Kidney (tissue), 14 donors: Measurements from ENCODE around the gene DLG2. TPM values are rescaled to one million over a fixed set of nuclear protein-coding genes. Genes with fewer than 3 reads are reported as not detected.

Source experiments
- DNase-seq, 5 donors: peaks; one replicate each; pipeline ENCODE4 v3.0.0-alpha.2; 2013 to 2020
- FAIRE-seq: peaks from 2 replicates; lab custom pipeline; 2012; peaks lifted over from hg19 to GRCh38; lab: Jason Lieb, UNC
- H3K27ac ChIP-seq, 2 donors: one replicate each; pipeline ENCODE4 v1.7.0; 2013; ENCODE audit warnings: low read depth in 2 of 2, low read length in 2 of 2, inconsistent platforms in 1 of 2
- H3K27me3 ChIP-seq: one replicate; pipeline ENCODE4 v1.7.1; 2013; ENCODE audit warnings: low read length, inconsistent platforms; ENCODE audit not compliant: control insufficient read depth, insufficient read depth
- H3K36me3 ChIP-seq, 3 donors: one replicate each; pipeline versions ENCODE4 v1.7.0 to v1.7.1; 2013; ENCODE audit warnings: low read length in 3 of 3, control low read depth in 1 of 3, inconsistent platforms in 1 of 3; ENCODE audit not compliant: insufficient read depth in 3 of 3, control insufficient read depth in 2 of 3
- H3K4me1 ChIP-seq, 3 donors: one replicate each; pipeline versions ENCODE4 v1.7.0 to v1.7.1; 2013; ENCODE audit warnings: low read length in 3 of 3, inconsistent platforms in 1 of 3, low read depth in 1 of 3; ENCODE audit not compliant: control insufficient read depth in 2 of 3, insufficient read depth in 2 of 3
- H3K4me3 ChIP-seq, 3 donors: one replicate each; pipeline versions ENCODE4 v1.7.0 to v1.8.1; 2013; ENCODE audit warnings: low read length in 3 of 3, control low read depth in 1 of 3, inconsistent platforms in 1 of 3
- H3K9ac ChIP-seq, 3 donors: one replicate each; pipeline versions ENCODE4 v1.7.0 to v1.7.1; 2013; ENCODE audit warnings: low read length in 3 of 3, control low read depth in 1 of 3, inconsistent platforms in 1 of 3
- H3K9me3 ChIP-seq, 3 donors: one replicate each; pipeline versions ENCODE4 v1.7.0 to v1.7.1; 2013; ENCODE audit warnings: low read length in 3 of 3, control low read depth in 1 of 3, inconsistent platforms in 1 of 3; ENCODE audit not compliant: control insufficient read depth in 2 of 3, insufficient read depth in 1 of 3
- intact Hi-C: fragments of 100-400 bp; cut with DNase I; formaldehyde crosslinking; loops from one replicate; pipeline ENCODE4 v1.11.1; 2022
- polyA plus RNA-seq: library from polyadenylated mRNA; stranded (reverse); fragments of 350-450 nt; fragmentation: Illumina TruSeq; extraction: RNeasy Lipid Tissue Mini Kit (QIAGEN cat#74804); gene quantifications from one replicate; pipeline ENCODE4 v1.2.3, GENCODE V29; 2014; ENCODE audit warnings: low read depth, low replicate concordance; ENCODE audit not compliant: insufficient read depth
- total RNA-seq: library from RNA; stranded (reverse); fragmentation: NEBNext Ultra II Directional; extraction: Animal tissue kit (Norgen Biotek cat#: 25700); gene quantifications from one replicate; pipeline ENCODE4 v1.2.1, GENCODE V29; 2021
- TF ChIP-seq, protein P1 (sequence below): IDR thresholded peaks from 3 replicates; pipeline ENCODE4 v1.5.1; 2012; ENCODE audit warnings: mild to moderate bottlenecking, moderate library complexity, borderline replicate concordance; ENCODE audit not compliant: insufficient read depth; ENCODE audit errors: extremely low read depth
- donor health status: control.
- donor health status: control.
- donor health status: control.
- donor health status: control.
- donor health status: control.
- donor health status: DM: yes; HTN: yes; CAD: no.
- donor health status: Normal renal cell carcinoma (clear cell type).

The DLG2 gene
- total and polyA plus RNA-seq, 2 donors from 2014 or later = 2.9 to 7.2 TPM

DNA sequence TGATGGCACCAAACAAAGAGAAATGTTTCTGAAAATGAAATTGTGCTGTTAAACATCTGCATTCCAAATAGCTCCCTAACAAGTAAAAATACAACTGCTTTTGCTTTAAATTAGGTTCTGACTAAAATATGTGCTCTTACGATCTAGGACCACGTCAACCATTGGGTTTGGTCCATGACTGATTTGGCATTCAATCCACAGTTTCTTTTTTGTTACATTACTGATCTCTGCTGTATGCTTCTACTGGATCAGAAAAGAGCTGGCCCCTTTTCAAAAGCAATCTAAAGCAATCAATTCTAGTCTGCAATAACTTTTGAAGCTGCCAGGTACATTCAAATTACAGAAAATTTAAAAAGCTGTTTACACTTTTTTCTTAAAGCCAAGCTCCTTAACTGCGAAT lies 1293.9 kb downstream of the DLG2 start:
- FAIRE-seq (no peak), DNase-seq (no peak)
- no peaks in the 10 kb centered on the region for H3K27me3 ChIP-seq
- H3K9ac ChIP-seq = no peak overlapping the region
- no peaks in the 10 kb centered on the region for H3K36me3 ChIP-seq
- H3K4me1 ChIP-seq = no peaks in the 10 kb centered on the region
- no peak overlapping the region for H3K27ac ChIP-seq
- H3K9me3 ChIP-seq = no peaks in the 10 kb centered on the region
- intact Hi-C loops = no loop called here
- TF ChIP-seq, protein P1, sequence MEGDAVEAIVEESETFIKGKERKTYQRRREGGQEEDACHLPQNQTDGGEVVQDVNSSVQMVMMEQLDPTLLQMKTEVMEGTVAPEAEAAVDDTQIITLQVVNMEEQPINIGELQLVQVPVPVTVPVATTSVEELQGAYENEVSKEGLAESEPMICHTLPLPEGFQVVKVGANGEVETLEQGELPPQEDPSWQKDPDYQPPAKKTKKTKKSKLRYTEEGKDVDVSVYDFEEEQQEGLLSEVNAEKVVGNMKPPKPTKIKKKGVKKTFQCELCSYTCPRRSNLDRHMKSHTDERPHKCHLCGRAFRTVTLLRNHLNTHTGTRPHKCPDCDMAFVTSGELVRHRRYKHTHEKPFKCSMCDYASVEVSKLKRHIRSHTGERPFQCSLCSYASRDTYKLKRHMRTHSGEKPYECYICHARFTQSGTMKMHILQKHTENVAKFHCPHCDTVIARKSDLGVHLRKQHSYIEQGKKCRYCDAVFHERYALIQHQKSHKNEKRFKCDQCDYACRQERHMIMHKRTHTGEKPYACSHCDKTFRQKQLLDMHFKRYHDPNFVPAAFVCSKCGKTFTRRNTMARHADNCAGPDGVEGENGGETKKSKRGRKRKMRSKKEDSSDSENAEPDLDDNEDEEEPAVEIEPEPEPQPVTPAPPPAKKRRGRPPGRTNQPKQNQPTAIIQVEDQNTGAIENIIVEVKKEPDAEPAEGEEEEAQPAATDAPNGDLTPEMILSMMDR = no peak
- no peak overlapping the region for H3K4me3 ChIP-seq

DNA sequence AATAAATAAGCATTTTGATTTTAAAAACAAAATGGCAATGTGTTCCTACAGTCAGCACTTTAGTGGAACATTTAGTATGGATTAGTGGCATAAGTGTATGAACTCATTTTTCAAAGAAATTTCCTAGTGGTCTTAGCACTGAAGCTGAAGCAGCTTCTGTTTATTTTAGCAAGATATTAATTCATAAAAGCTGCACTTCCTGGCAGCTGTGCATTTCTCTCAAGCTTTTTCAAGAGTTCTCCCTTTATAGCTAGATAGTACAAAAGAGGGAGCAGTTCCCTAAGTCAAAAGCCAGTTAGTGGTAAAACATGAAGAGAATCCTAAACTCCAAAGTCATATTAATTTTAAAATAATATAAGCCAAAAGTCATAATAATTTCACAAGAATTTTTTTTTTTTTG lies 1304.9 kb downstream of the DLG2 start:
- H3K27ac ChIP-seq = no peak overlapping the region
- no peaks in the 10 kb centered on the region for H3K27me3 ChIP-seq
- no peaks in the 10 kb centered on the region for H3K4me1 ChIP-seq
- intact Hi-C loops = no loop called here
- no peak overlapping the region for H3K9ac ChIP-seq
- FAIRE-seq (no peak), DNase-seq (peak in 1 of 5 donors; percentile 1)
- H3K9me3 ChIP-seq = peaks cover 0 to 4% (median 0%) of the 10 kb centered on the region in 3 donors
- no peaks in the 10 kb centered on the region for H3K36me3 ChIP-seq
- TF ChIP-seq, protein P1 = no peak
- H3K4me3 ChIP-seq = no peak overlapping the region

DNA sequence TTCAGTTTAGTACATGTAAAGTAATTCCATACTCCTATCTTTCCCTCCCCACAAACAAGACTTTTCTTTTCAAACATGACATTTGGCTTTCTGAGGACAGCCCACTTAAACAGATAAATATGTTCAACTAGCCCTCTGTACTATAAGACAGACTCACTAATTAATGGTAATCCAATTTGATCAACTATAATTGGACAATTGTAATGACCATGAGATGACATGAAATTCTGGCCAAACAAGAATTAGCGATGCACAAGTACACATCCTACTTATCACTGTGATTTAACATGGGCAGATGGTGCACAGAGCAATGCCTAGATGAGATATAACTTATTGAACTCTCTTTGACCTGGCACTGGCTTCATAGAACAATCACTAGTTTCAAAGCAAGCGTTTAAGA lies 1307.3 kb downstream of the DLG2 start:
- no peak for FAIRE-seq
- Histone ChIP-seq H3K4me1 (no peaks in the 10 kb centered on the region), H3K4me3 (no peak overlapping the region), H3K27ac (no peak overlapping the region), H3K9ac (no peak overlapping the region), H3K9me3 (peaks cover 0 to 4% (median 0%) of the 10 kb centered on the region in 3 donors), H3K36me3 (no peaks in the 10 kb centered on the region), H3K27me3 (no peaks in the 10 kb centered on the region)
- DNase-seq = no peak
- TF ChIP-seq, protein P1 = no peak
- intact Hi-C loops = no loop called here
